HepG2 (cell line): ENCODE measurements around the gene LRP1-AS. TPM values are rescaled to one million over a fixed set of nuclear protein-coding genes. Genes with fewer than 3 reads are reported as not detected.

Experiments
- ADNP ChIP-seq: sonication (generic); formaldehyde crosslinking; IDR thresholded peaks from 2 replicates; pipeline ENCODE4 v1.4.0; 2020; ENCODE audit warnings: missing genetic modification reagents
- CBFB ChIP-seq: sonication (generic); formaldehyde crosslinking; IDR thresholded peaks from 2 replicates; pipeline ENCODE4 v1.4.0; 2020; ENCODE audit warnings: missing genetic modification reagents
- CC2D1A ChIP-seq: sonication (generic); formaldehyde crosslinking; IDR thresholded peaks from 2 replicates; pipeline ENCODE4 v1.8.1; 2023; ENCODE audit warnings: mild to moderate bottlenecking, missing genetic modification reagents
- FOXP4 ChIP-seq: sonication (generic); formaldehyde crosslinking; IDR thresholded peaks from 2 replicates; pipeline ENCODE4 v1.4.0; 2020; ENCODE audit warnings: missing genetic modification reagents
- HDAC1 ChIP-seq: sonication (generic); formaldehyde crosslinking; IDR thresholded peaks from 2 replicates; pipeline ENCODE4 v1.5.1; 2020; ENCODE audit warnings: mild to moderate bottlenecking, missing genetic modification reagents
- HNF4A ChIP-seq: sonication (generic); formaldehyde crosslinking; IDR thresholded peaks from 2 replicates; pipeline ENCODE4 v1.4.0; 2020; ENCODE audit warnings: missing genetic modification reagents
- KLF13 ChIP-seq: sonication (generic); formaldehyde crosslinking; IDR thresholded peaks from 2 replicates; pipeline ENCODE4 v1.4.0; 2020; ENCODE audit warnings: mild to moderate bottlenecking, missing genetic modification reagents
- PLRG1 ChIP-seq: fragments of 450-650 bp; conservative IDR thresholded peaks from 2 replicates; pipeline ENCODE4 v1.6.1; 2016
- SIN3B ChIP-seq: fragments of 150-350 bp; IDR thresholded peaks from 2 replicates; pipeline ENCODE4 v1.6.1; 2014; ENCODE audit warnings: low read length
- SNAPC4 ChIP-seq: sonication (generic); formaldehyde crosslinking; IDR thresholded peaks from 2 replicates; pipeline ENCODE4 v1.4.0; 2020; ENCODE audit warnings: mild to moderate bottlenecking, missing genetic modification reagents
- SOX5 ChIP-seq: IDR thresholded peaks from 2 replicates; pipeline ENCODE4 v1.6.1; 2016; ENCODE audit warnings: borderline replicate concordance
- SP2 ChIP-seq: sonication (generic); formaldehyde crosslinking; IDR thresholded peaks from 2 replicates; pipeline ENCODE4 v1.5.1; 2020; ENCODE audit warnings: mild to moderate bottlenecking, missing genetic modification reagents
- ZNF543 ChIP-seq: sonication (generic); formaldehyde crosslinking; IDR thresholded peaks from 2 replicates; pipeline ENCODE4 v1.4.0; 2020; ENCODE audit warnings: mild to moderate bottlenecking, missing genetic modification reagents
- ZNF572 ChIP-seq: sonication (generic); formaldehyde crosslinking; IDR thresholded peaks from 2 replicates; pipeline ENCODE4 v1.5.1; 2020; ENCODE audit warnings: mild to moderate bottlenecking, missing genetic modification reagents
- ZNF589 ChIP-seq: sonication (generic); formaldehyde crosslinking; conservative IDR thresholded peaks from 2 replicates; pipeline ENCODE4 v1.8.0; 2022; ENCODE audit warnings: mild to moderate bottlenecking, moderate library complexity, missing genetic modification reagents
- ZNF687 ChIP-seq: sonication (generic); formaldehyde crosslinking; IDR thresholded peaks from 2 replicates; pipeline ENCODE4 v1.5.1; 2020; ENCODE audit warnings: mild to moderate bottlenecking, missing genetic modification reagents, moderate library complexity
- ZNF841 ChIP-seq: sonication (generic); formaldehyde crosslinking; IDR thresholded peaks from 2 replicates; pipeline ENCODE4 v1.8.1; 2023; ENCODE audit warnings: missing genetic modification reagents, borderline replicate concordance
- ZSCAN20 ChIP-seq: sonication (generic); formaldehyde crosslinking; IDR thresholded peaks from 2 replicates; pipeline ENCODE4 v1.4.0; 2020; ENCODE audit warnings: missing genetic modification reagents, mild to moderate bottlenecking, borderline replicate concordance
- polyA plus RNA-seq, 8 experiments: library from polyadenylated mRNA; depleted of rRNA in 3 of 8; stranded (reverse) in 7 of 8; unstranded in 1 of 8; fragments of >200 nt; fragmentation: Illumina TruSeq in 4 of 8; extraction: Trizol in 4 of 8; gene quantifications; 2 replicates each; pipeline versions ENCODE4 v1.2.1 to v1.2.3, GENCODE V29; 2011 to 2016; ENCODE audit warnings: low read depth in 4 of 8, missing spikeins in 1 of 8, mixed read lengths in 1 of 8; ENCODE audit not compliant: insufficient read depth in 1 of 8
- total RNA-seq, 5 experiments: library from RNA; depleted of rRNA; stranded (reverse); fragments of >200 nt; fragmentation: Illumina TruSeq; extraction: Trizol; gene quantifications; 2 replicates each; pipeline ENCODE4 v1.2.3, GENCODE V29; 2016; ENCODE audit warnings: low read depth in 1 of 5

The LRP1-AS gene
- total and polyA plus RNA-seq, 2 of the 13 experiments (the other 11 are each of a cell fraction or from before 2014, with no cell fraction given), result 0.20 TPM; not detected in 1

- peak; percentile 54; the same call in 1 of the 2 replicates for TF ChIP-seq ZNF687
- TF ChIP-seq SIN3B, result no peak
- no peak for TF ChIP-seq ADNP
- TF ChIP-seq ZNF589 (CRISPR knock-in tag), result no peak
- no peak for TF ChIP-seq ZSCAN20 (CRISPR knock-in tag)
- TF ChIP-seq SP2 (CRISPR knock-in tag), result no peak
- no peak for TF ChIP-seq SOX5 (CRISPR knock-in tag)
- peak; percentile 56; the same call in 1 of the 2 replicates for TF ChIP-seq ZNF572 (CRISPR knock-in tag)
- TF ChIP-seq HNF4A (CRISPR knock-in tag), result peak; percentile 17; the same call in 1 of the 2 replicates
- TF ChIP-seq HDAC1 (CRISPR knock-in tag), result peak; percentile 59
- TF ChIP-seq FOXP4 (CRISPR knock-in tag), result peak; percentile 14; the same call in 1 of the 2 replicates
- no peak for TF ChIP-seq PLRG1
- TF ChIP-seq ZNF543 (CRISPR knock-in tag), result no peak
- 0 out of 2 replicates have a peak, but pooled peaks have one; percentile 18 for TF ChIP-seq CC2D1A (CRISPR knock-in tag)
- no peak for TF ChIP-seq KLF13 (CRISPR knock-in tag)
- TF ChIP-seq SNAPC4 (CRISPR knock-in tag), result no peak
- TF ChIP-seq CBFB (CRISPR knock-in tag), result no peak
- no peak for TF ChIP-seq ZNF841
Observed at GRCh38 chr12:57110104-57111030, 37.1 kb downstream of the LRP1-AS start (continued).
